GM12878 (cell line): Measurements from ENCODE around the gene NEK8. TPM values are rescaled to one million over a fixed set of nuclear protein-coding genes. Genes with fewer than 3 reads are reported as not detected.

ENCODE experiments used
- ATAC-seq: fragments of 200-7000 bp; cut with Tn5 transposase; 3 replicates; pipeline ENCODE4 v1.9.1; 2020; ENCODE audit warnings: mild to moderate bottlenecking, moderate library complexity
- BruUV-seq: library from RNA; stranded (reverse); fragments of 400-500 nt; replicated peaks from 2 replicates; lab custom pipeline; 2021; lab: Mats Ljungman, UMichigan
- CTCF ChIA-PET: fragments of 300-600 bp; sonication (Branson Sonifier 250); formaldehyde crosslinking; extraction: SDS; loops from one replicate; lab custom pipeline; 2021; ENCODE audit warnings: inconsistent platforms; lab: Yijun Ruan, JAX
- POLR2A ChIA-PET: fragments of 350-600 bp; formaldehyde crosslinking; extraction: SDS; loops from one replicate; lab custom pipeline; 2021; ENCODE audit warnings: inconsistent platforms; lab: Charles Lee
- RAD21 ChIA-PET: fragments of 300-600 bp; sonication (Branson Sonifier 250); formaldehyde crosslinking; loops from one replicate; lab custom pipeline; 2023; ENCODE audit warnings: antibody characterized with exemption; ENCODE audit not compliant: unreplicated experiment; lab: Charles Lee
- SMC1A ChIA-PET: fragments of 300-600 bp; sonication (Branson Sonifier 250); formaldehyde crosslinking; loops from one replicate; lab custom pipeline; 2023; ENCODE audit not compliant: unreplicated experiment, uncharacterized antibody; lab: Charles Lee
- DNase-seq: peaks from one replicate; pipeline ENCODE4 v3.0.0-alpha.2; 2011; ENCODE audit warnings: low read depth, low spot score
- FAIRE-seq: peaks from 3 replicates; lab custom pipeline; 2011; peaks lifted over from hg19 to GRCh38; lab: Jason Lieb, UNC
- H2AFZ ChIP-seq: 2 replicates; pipeline ENCODE4 v1.6.0; 2011; ENCODE audit warnings: low read depth, low read length, control low read depth; ENCODE audit not compliant: control insufficient read depth
- H3K27ac ChIP-seq: 2 replicates; pipeline ENCODE4 v1.5.1; 2011; ENCODE audit warnings: control low read depth; ENCODE audit not compliant: control insufficient read depth, insufficient read depth
- H3K27me3 ChIP-seq, 2 experiments: replicated peaks in 1 of 2; 2 replicates each; pipeline versions ENCODE4 v1.6.0 to v1.6.1; 2011; ENCODE audit warnings: low read length in 1 of 2; ENCODE audit not compliant: control insufficient read depth in 2 of 2, insufficient read depth in 2 of 2
- H3K36me3 ChIP-seq, 2 experiments: 2 replicates each; pipeline ENCODE4 v1.5.1; 2011; ENCODE audit warnings: low read length in 1 of 2; ENCODE audit not compliant: control insufficient read depth in 2 of 2, insufficient read depth in 2 of 2
- H3K4me1 ChIP-seq: 2 replicates; pipeline ENCODE4 v1.6.1; 2011; ENCODE audit warnings: mild to moderate bottlenecking, low read length, moderate library complexity, mixed read lengths; ENCODE audit not compliant: control insufficient read depth, insufficient read depth
- H3K4me2 ChIP-seq: 2 replicates; pipeline ENCODE4 v1.6.0; 2011; ENCODE audit warnings: control low read depth; ENCODE audit not compliant: control insufficient read depth, insufficient read depth
- H3K4me3 ChIP-seq: fragments of 200-600 bp; sonication (generic); 2 replicates; pipeline ENCODE4 v1.5.1; 2016
- H3K79me2 ChIP-seq: 2 replicates; pipeline ENCODE4 v1.6.0; 2011; ENCODE audit warnings: low read length; ENCODE audit not compliant: control insufficient read depth, insufficient read depth
- H3K9ac ChIP-seq: 2 replicates; pipeline ENCODE4 v1.8.0; 2011; ENCODE audit warnings: low read length, control low read depth, mixed read lengths; ENCODE audit not compliant: control insufficient read depth, insufficient read depth
- H3K9me3 ChIP-seq: replicated peaks from 3 replicates; pipeline ENCODE4 v1.5.1; 2011; ENCODE audit warnings: mild to moderate bottlenecking, low read length; ENCODE audit not compliant: control insufficient read depth, insufficient read depth
- H4K20me1 ChIP-seq: 2 replicates; pipeline ENCODE4 v1.6.0; 2011; ENCODE audit not compliant: control insufficient read depth, insufficient read depth
- CBFB ChIP-seq: IDR thresholded peaks from 2 replicates; pipeline ENCODE4 v1.6.1; 2016; ENCODE audit warnings: antibody characterized with exemption, low read depth
- CBX5 ChIP-seq: sonication (generic); IDR thresholded peaks from 2 replicates; pipeline ENCODE4 v1.6.1; 2016; ENCODE audit warnings: low read depth, moderate library complexity, mild to moderate bottlenecking, inconsistent platforms
- CEBPZ ChIP-seq: fragments of 150-350 bp; IDR thresholded peaks from 2 replicates; pipeline ENCODE4 v1.6.1; 2016; ENCODE audit warnings: low read depth, low read length
- ELK1 ChIP-seq: IDR thresholded peaks from 2 replicates; pipeline ENCODE4 v1.6.1; 2012; ENCODE audit warnings: low read depth, low read length, improper control_type of control experiment
- HDAC2 ChIP-seq: fragments of 200-600 bp; sonication (generic); IDR thresholded peaks from 2 replicates; pipeline ENCODE4 v1.6.1; 2017
- IKZF2 ChIP-seq, 2 experiments: fragments of 450-650 bp; IDR thresholded peaks; 2 replicates each; pipeline ENCODE4 v1.6.1; 2017; ENCODE audit warnings: mild to moderate bottlenecking in 2 of 2, moderate library complexity in 2 of 2
- PAX5 ChIP-seq: IDR thresholded peaks from 2 replicates; pipeline ENCODE4 v1.6.1; 2011; ENCODE audit warnings: low read depth, low read length, borderline replicate concordance
- RB1 ChIP-seq: fragments of 450-650 bp; formaldehyde crosslinking; IDR thresholded peaks from 2 replicates; pipeline ENCODE4 v1.6.1; 2017; ENCODE audit warnings: mild to moderate bottlenecking, borderline replicate concordance
- RCOR1 ChIP-seq: conservative IDR thresholded peaks from 2 replicates; pipeline ENCODE4 v1.6.1; 2012; ENCODE audit warnings: low read depth, low read length, improper control_type of control experiment
- ZNF217 ChIP-seq: fragments of 450-650 bp; IDR thresholded peaks from 2 replicates; pipeline ENCODE4 v1.6.1; 2017; ENCODE audit warnings: antibody characterized with exemption, mild to moderate bottlenecking
- WGBS: methylation state at CpG from one replicate; pipeline ENCODE4 v1.1.6; 2016; ENCODE audit warnings: low lambda C conversion rate; ENCODE audit not compliant: insufficient replicate concordance, insufficient coverage; ENCODE audit errors: missing lambda C conversion rate; 5-methylcytosine and 5-hydroxymethylcytosine counted together
- in situ Hi-C: fragments of 300-500 bp; cut with MboI; formaldehyde crosslinking; loops from 9 replicates; pipeline ENCODE4 v1.14.3; 2018; ENCODE audit warnings: mixed read lengths
- intact Hi-C: fragments of 100-400 bp; cut with micrococcal nuclease; formaldehyde crosslinking; loops from one replicate; pipeline ENCODE4 v1.14.2; 2022; ENCODE audit not compliant: unreplicated experiment
- polyA plus RNA-seq, 11 experiments: library from polyadenylated mRNA; depleted of rRNA in 4 of 11; unstranded in 6 of 11; stranded (reverse) in 5 of 11; fragments of >200 nt; fragmentation: Nextera tagmentation in 4 of 11; fragmentation: Illumina TruSeq in 1 of 11; extraction: Ambion mirVana in 4 of 11; extraction: Trizol in 1 of 11; gene quantifications; 1 replicate in 1 of 11; 2 replicates in 10 of 11; pipeline versions ENCODE4 v1.2.1 to v1.2.3, GENCODE V29; 2011 to 2016; ENCODE audit warnings: inconsistent platforms in 2 of 11, missing spikeins in 2 of 11, low read depth in 1 of 11
- total RNA-seq, 4 experiments: library from RNA; depleted of rRNA in 3 of 4; stranded (reverse); fragments of >200 nt in 3 of 4; fragmentation: Illumina TruSeq in 1 of 4; extraction: Trizol in 1 of 4; gene quantifications; 2 replicates each; pipeline versions ENCODE4 v1.2.1 to v1.2.3, GENCODE V29; 2013 to 2021

Gene NEK8
- total and polyA plus RNA-seq, 10 of the 15 experiments (the other 5 are each of a cell fraction or from before 2014, with no cell fraction given): 2.3 to 14.3 (median 9.4) TPM

GRCh38 chr17:28684963-28685362 is 43.6 kb upstream of the NEK8 start:
- Histone ChIP-seq H3K27ac (no peak overlapping the region), H3K4me3 (no peak overlapping the region), H3K79me2 (no peaks in the 10 kb centered on the region), H3K4me2 (no peak overlapping the region), H3K36me3 (peaks cover 31 to 66% of the 10 kb centered on the region in 2 experiments), H3K9ac (no peak overlapping the region), H3K27me3 (no peaks in the 10 kb centered on the region), H2AFZ (no peak overlapping the region), H4K20me1 (no peaks in the 10 kb centered on the region; the same call in 1 of the 2 replicates), H3K4me1 (no peaks in the 10 kb centered on the region), H3K9me3 (no peaks in the 10 kb centered on the region)
- TF ChIP-seq PAX5: no peak
- TF ChIP-seq RB1: no peak
- TF ChIP-seq CEBPZ: no peak
- no peak for TF ChIP-seq HDAC2
- no peak for TF ChIP-seq CBFB
- no peak for TF ChIP-seq RCOR1
- no peak for TF ChIP-seq IKZF2 (IDR thresholded peaks at IDR 0.05)
- no peak for TF ChIP-seq ZNF217
- TF ChIP-seq ELK1: no peak
- no peak for TF ChIP-seq CBX5
- ChIA-PET POLR2A (interaction anchor here (0.5 kb wide), 1 partner anchor 126 kb away, joined by 3 read pairs; no protein-coding TSS in a partner anchor), RAD21 (no interaction called here), CTCF (no interaction called here), SMC1A (no interaction called here)
- intact Hi-C loops: no loop called here
- in situ Hi-C loops: no loop called here
- no peak for DNase-seq
- FAIRE-seq: no peak
- WGBS: 96% methylated on average over 3 of the region's 3 CpGs
- BruUV-seq: no TSS peak
- ATAC-seq: no peak
